Stimulated activated CD8-positive, alpha-beta memory T cell treated with anti-CD3 and anti-CD28 coated beads, Interleukin-15, amount 100 ng/mL, for 48 hours (primary cell): ENCODE data around the gene SH3BP5L.

Experiments
- DNase-seq, 2 donors: peaks; one replicate each; pipeline ENCODE4 v3.0.0-alpha.2; 2020; ENCODE audit warnings: low read depth in 2 of 2

SH3BP5L gene

DNA sequence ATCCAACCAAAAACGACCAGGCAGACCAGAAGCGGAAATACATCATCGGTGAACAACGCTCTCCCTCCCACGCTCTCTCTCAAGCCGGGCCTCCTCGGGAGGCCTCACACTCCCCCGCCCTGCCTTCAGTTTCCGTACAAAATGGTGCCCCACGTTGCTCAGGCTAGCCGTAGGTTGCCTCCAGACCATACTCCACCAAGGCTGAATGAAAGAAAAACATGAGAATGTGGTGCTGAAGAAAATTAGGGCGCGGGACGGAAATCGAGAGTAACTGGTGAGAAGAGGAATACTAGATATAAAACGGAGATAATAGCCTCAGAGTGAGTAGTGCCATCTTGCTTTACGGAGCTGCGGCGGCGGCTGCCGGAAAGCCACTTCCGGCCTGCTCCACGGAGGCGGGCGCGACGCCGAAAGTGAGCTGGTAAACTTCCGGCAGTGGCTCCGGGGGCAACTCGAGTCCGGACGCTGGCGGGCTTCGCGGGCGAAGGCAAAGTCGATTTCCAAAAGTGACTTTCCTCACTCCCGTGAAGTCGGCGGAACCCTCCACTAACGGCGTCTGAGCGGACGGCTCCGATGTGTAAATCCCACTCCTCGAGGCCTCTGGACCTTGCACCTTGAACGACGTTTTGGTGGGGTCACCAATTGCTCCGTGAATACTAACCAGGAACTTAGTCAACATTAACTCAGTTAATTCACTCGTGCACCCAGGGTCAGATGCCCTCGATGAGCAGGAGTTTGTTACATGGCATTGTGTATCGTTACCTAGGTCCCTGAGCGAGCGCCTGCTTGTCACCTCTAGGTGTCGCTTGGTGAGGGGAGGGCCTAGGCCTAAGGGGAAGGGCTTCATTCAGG, at the start of gene SH3BP5L:
TSS of gene SH3BP5L (minus strand) at position 7 of the 852 bp plus-strand sequence. CDS start 980 bp downstream, outside the sequence.
- peak; percentile 84 for DNase-seq

GRCh38 chr1:248873993-248874533, 48.3 kb upstream of the SH3BP5L start:
- DNase-seq, result peak; percentile 60 to 70

DNA sequence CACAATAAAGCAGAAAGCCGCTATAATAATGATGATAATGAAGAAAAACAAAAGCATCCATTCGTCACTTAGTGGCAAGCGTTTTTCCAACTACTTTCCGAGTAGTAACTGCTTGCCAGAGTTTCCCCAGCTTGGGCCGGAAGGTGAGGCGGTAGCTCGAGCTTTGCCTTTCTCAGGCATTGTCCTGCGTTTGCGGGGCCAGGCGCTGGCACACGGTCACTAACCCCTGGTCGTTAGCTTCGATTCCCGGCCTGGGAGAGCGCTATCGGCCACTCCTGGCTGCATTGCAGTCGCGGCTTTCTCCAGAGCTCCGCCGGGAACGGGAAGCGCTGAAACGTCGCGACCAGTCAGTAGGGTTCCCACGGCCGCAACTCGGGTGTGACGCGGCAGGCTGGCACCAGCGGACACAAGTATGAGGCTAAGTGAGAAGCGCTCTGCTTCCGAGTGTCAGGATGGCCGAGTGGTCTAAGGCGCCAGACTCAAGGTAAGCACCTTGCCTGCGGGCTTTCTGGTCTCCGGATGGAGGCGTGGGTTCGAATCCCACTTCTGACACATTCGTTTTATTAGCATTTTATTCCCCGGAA, 47.8 kb upstream of the SH3BP5L start:
- peak; percentile 87 to 88 for DNase-seq

- DNase-seq, result no peak
These were observed 47.2 kb upstream of the SH3BP5L start for GRCh38 chr1:248872752-248873408.

GRCh38 chr1:248871837-248872401, 46.2 kb upstream of the SH3BP5L start:
- no peak for DNase-seq

- DNase-seq, result peak; percentile 67 to 73
These were observed 37.5 kb upstream of the SH3BP5L start for GRCh38 chr1:248862998-248863881.

GRCh38 chr1:248862695-248862997, 36.9 kb upstream of the SH3BP5L start:
- DNase-seq, result no peak

GRCh38 chr1:248861616-248862015, 35.9 kb upstream of the SH3BP5L start:
- DNase-seq, result no peak

DNA sequence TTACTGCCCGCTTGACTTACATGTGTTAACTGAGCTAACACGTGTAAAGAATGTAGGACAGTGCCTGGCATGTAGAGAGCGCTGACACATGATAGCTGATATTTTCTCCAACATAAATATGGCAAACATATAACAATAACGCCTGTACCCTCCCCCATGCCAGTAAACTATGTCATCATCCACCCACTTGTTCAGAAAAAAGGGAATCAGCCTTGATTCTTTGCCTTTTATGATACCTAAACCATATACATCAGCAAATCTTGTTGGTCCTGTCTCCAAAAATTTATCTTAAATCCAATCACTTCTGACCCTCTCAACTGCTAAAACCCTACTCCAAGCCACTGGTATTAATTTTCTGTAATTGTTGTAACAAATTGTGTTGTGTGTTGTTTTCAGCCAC, 34.3 kb upstream of the SH3BP5L start:
- DNase-seq, result no peak

- peak; percentile 95 to 97 for DNase-seq
These were observed 33.5 kb upstream of the SH3BP5L start, which contains the start of gene ZNF692 for GRCh38 chr1:248858891-248859889. TSS of gene ZNF692 (minus strand) at chr1:248859085. CDS start at chr1:248858309, 776 bp downstream.

DNA sequence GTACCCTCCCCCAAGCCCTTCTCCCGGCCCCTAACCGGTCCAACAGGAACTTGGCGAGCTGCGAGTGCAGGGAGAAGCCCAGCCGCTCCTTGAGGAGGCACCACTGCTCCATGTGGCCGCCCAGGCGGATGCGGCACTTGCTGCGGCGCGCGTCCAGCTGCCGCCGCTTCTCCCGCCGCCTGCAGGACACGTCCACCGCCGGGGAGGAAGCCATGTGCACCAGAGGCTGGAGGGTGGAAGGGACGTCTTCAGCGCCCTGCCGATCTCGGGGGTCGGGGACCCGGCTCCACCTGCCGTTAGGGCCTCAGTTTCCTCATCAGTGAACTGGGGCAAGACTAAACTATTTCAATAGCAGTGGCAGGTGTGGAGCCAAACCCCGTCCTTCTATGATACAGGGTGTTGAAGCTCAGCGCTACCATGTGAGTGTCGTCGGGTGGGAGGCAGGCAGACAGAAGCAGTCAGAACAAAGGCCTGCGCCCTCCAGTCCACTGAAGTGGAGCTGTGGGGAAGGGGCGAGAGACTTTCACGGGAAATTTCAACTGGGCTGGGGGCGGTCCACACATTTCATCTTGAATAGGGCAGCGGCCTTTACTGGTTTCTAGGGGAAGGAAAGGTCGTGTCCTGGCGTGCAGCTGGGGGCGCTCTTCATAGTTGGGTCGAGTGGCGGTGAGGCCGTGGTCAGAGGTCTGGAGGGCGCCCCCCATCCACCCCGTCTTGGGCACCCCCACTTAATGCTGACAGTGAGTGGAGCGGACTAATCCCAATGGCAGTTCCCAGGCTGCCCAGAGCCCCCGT, 32.6 kb upstream of the SH3BP5L start:
- no peak for DNase-seq

GRCh38 chr1:248857749-248858095, 32.0 kb upstream of the SH3BP5L start:
- DNase-seq, result no peak

DNA sequence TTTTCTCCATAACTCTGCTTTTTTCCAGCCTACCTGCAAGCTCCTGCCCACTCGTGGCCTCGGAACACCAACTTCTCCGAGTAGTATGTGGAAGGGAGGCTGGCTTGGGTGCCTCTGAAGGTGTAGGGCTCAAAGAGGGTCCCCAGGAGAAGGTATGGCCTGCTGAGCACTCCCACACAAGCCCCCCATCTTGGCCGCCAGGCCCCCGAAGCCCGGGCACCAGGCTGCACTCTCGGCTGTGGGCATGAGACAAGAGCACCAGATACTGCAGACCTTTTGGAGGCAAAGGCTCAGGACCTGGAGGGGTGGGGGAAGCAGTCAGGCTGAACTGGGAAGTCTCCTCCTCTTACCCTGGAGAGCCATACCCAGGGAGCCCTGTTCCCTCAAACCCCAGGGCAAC, 31.5 kb upstream of the SH3BP5L start:
- DNase-seq, result no peak

DNA sequence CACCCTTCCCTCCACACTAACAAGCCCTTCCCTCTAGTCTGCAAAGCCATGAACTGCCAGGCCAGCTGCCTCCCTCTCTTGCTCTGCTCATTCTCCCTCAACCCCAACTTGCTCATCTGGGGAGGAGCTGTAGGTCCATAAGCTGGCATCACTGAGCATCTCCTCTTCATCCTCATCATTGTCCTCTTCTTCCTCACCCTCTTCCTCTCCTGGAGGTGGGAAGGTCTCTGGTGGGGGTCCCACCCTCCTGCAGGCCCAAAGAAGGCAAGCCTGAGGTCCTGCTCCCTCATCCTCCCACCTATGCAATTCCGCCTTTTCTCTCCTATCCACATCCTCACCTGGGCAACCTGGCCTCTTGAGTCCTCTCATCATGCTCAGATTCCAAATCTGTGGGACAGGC, 30.5 kb upstream of the SH3BP5L start:
- no peak for DNase-seq

DNA sequence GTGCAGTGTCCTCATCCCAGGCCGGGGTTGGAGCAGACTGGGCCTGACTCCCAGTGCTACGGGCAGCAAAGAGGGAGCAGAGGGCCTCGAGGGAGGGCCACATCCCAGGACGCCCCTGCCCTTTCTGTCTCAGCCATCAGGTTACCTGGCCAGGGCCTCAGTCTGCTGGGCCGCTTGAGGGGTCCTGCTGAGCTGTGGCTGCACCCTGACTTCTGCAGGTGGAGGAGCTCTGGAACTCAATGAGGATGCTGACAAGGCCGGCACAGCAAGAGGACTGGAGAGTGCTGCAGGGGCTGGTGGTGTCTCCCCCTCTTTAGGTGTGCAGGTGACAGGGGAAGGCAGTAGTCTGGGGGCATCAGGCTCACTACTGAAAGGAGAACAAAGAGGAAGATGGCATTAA, 29.9 kb upstream of the SH3BP5L start:
- no peak for DNase-seq

DNA sequence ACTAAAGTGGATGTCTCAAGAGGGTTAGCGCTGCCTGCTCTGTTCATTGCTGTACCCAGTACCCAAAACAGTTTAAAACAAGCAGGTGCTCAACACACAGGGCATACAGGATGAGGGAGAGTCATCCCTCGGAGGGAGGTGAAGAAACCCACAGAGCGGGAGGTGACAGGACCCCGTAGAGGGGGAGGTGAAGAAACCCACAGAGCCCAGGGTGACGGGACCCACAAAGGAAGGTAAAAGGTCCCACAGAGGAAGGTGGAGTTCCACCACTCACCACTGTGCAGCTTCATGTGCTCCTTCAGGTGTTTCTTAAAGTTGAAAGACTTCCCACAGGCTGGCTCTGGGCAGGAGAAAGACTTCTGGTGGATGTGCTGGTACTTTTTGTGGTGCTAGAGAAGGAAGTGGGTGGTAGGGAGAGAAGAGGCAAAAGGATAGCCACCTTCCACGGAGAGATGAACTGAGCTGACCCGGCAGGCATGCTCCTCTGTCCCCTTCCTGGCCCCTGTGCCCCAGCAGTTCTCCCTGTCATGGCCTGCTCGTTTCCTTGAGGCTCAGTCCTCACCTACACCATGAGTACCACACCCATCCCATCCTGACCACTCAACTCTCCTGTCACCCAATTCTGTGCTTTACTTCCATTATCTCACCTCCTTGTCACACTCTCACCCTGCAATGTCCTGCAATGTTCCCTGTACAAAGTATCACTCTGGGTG, 28.1 kb upstream of the SH3BP5L start:
- no peak for DNase-seq

- no peak for DNase-seq
These were observed 27.0 kb upstream of the SH3BP5L start for GRCh38 chr1:248852481-248853405.
